ENCODE results near the gene THBD.

Gene THBD

GRCh38 chr20:23083553-23084220 is 34.2 kb upstream of the THBD start:
- DNase-seq: no peak

GRCh38 chr20:23082846-23083552 is 33.5 kb upstream of the THBD start:
- no peak for DNase-seq

DNA sequence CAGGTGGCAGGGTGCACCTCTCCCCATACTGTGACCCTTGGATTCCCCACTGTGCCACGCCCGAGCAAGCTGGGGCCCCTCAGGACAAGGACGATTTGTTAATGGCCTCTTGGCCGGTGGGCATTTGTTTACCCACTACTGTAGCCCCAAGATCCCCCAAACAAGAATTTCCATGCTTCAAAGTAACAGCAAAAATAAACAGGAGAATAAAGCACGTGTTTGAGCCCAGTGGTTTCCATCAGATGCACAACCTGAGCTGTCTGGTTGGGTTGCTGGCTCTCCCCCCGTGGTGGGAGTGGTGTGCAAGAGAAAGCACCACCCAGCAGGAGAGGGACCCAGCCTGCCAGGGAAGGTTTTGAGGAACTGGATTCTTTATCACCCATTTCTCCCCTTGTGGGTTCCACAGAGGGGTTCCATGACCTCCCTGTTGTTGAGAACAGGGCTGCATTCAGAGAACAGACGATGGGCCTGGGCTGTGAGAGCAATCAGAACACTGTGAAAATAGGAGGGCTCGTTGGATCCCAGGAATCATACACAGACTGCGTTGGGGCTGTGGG is 31.9 kb upstream of the THBD start:
- DNase-seq: no peak

DNA sequence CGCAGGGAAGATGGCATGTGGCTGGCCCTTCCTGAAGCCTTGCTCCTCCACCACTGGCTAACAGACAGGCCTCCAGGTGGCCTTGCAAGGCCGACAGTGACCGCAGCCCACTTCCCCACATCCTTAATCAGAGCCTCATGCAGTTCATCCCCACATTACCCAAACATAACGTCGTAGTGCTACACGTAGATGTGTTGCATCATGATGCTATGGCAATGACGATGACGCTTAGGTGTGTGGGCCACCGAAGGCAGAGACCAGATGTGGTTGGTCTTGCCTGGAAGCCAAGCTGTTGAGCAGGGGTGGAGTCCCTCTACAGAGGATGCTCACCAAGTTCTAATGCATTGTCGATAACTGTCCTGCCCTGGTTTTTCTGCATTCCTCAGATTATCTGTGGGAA is 31.0 kb upstream of the THBD start:
- DNase-seq: no peak

DNA sequence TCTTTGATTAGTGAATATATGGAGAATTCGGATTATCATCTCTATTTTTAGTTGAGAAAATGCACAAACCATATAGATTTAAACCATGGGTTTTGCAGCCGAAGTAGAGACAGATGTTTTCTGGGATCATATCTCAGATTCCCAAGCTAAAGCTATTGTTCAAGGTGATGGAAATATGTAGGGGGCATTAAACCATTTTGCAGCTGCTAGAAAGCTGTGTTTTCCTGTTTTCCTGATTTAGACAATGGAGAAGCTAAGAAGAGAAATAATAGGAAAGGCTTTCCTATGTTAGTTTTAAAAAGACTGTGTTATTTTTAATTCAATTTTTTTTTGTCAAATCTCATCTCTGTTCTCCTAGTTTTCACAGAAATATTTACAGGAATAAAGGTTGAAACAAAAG is 30.5 kb upstream of the THBD start:
- DNase-seq: no peak

- DNase-seq: no peak
Observed at GRCh38 chr20:23079016-23079351, 29.5 kb upstream of the THBD start.

DNA sequence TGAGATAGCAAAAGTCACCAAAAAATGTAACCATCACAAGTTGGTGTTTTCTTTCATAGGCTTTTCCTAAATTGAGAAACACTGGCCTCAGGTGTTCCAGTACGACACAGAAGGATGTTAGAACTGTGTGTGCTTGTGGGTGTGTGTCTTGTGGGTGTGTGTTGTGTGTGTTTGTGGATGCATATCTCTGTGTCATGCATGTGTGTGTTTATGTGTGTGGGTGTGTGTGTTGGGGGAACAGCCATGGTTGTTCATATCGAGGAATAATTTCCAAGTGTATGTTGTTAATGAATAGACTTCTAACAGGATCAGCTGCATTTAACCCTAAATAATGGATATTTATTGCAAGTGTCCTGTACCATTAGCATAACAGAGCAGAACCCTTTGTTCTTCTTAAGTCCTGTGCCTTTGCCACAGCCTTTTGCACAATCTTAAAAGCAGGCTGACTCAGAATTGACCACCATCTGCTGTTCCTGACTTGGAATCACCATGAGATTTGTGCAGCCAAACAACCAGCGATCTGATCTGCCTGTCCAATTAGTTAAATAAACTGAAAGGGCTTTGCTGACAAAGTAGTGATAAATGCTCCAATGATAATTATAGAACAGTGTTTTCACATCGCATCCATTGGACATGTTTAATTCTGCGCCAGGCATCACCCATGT is 29.0 kb upstream of the THBD start:
- no peak for DNase-seq

DNA sequence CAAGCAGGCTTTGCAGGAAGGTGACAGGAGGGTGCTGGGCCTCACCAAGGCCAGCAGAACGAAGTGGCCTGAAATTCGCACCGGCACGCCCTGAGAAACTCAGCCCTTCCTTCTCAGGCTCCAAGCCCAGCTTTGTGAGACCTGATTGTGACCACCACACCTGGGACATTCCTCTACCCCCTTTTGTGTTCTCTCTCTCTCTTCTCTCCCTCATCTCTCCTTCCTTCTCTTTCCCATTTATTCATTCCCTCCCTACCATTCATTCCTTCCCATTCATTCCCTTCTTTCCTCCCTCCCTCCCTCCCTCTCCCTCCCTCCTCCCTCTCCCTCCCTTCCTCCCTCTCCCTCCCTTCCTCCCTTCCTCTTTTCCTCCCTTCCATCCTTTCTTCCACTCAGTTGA is 27.8 kb upstream of the THBD start:
- no peak for DNase-seq

GRCh38 chr20:23074052-23074451 is 24.6 kb upstream of the THBD start:
- DNase-seq: no peak

DNA sequence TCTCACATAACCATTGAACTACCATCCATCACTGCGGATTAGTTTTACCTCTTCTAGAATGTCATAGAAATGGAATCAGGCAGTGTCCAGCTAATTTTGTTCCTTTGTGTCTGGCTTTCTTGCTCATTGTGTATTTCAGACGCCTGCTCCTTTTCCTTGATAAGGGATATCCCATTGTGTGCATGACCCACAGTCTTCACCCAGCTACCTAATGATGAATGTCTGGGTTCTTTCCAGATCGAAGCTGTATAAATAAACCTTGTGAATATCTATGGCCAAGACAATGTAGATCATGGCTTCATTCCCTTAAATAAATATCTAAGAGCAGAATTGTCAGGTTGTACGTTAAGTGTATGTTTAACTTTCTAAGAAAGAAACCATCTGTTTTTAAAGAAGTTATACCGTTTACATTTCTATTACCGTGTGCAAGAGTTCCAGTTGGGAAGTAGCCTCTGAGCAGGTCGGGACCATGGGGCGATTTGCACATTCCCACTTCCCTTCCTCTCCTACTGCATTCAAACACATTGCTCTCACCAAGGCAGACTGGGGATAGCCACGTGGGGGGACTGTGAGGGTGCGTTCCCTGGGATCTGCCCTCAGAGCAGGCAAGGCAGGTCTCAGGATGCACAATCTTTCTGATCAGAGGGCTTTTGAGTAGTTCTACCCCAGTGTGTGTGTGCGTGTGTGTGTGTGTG is 23.6 kb upstream of the THBD start:
- no peak for DNase-seq

- DNase-seq: no peak
Observed at GRCh38 chr20:23071996-23072395, 22.5 kb upstream of the THBD start.

- no peak for DNase-seq
Observed at GRCh38 chr20:23071398-23071797, 21.9 kb upstream of the THBD start.

DNA sequence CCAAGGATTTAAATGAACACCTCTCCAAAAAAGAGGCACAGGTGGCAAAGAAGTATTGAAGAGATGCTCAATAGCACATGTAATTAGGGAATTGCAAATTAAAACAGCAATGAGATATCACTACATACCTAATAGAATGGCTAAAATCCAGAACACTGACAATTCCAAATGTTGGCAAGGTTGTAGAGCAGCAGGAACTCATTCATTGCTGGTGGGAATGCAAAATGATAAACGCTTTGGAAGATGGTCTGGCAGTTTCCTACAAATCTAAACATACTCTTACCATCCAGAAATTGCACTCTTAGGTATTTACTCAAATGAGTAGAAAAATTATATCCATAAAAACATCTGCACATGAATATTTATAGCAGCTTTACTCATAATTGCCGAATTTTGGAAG is 19.6 kb upstream of the THBD start:
- no peak for DNase-seq

DNA sequence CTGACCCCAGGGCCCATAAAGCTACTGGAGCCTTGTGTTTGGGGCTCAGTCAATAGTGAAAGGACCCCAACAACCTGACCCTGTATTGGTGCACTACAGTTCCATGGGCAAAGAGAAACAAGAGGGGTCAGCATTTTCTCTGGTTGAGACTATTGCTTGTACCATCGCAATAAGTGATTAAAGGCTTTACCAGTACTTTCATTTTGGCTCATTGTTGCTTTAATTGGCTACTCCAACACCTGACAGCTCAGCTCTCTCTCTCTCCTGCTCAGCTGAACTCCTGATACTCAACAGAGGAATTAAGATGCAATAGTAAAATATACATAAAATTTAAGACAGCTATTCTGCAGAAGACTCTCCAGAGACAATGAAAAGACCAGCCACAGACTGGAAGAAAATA is 18.8 kb upstream of the THBD start:
- no peak for DNase-seq

DNA sequence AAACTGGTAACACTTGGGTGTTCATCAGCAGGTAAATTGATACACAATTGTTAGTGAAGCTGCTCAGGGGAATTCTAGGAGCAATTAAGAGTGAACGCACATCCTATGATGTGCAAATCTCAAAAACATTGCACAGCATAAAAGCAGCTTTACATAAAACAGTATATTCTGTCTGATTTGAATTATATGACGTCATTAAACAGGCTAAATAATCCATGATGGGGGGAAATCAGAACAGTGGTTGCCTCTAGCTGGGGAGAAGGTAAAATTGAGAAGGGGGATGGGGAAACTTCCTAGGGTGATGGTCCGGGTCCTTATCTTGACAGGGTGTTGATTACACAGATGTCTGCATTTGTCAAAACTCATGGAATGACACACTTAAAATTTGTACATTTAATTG is 17.3 kb upstream of the THBD start:
- no peak for DNase-seq

GRCh38 chr20:23065266-23066201 is 16.1 kb upstream of the THBD start:
- DNase-seq: no peak

- no peak for DNase-seq
Observed at GRCh38 chr20:23063581-23063980, 14.1 kb upstream of the THBD start.

GRCh38 chr20:23063168-23063567 is 13.7 kb upstream of the THBD start:
- DNase-seq: no peak

DNA sequence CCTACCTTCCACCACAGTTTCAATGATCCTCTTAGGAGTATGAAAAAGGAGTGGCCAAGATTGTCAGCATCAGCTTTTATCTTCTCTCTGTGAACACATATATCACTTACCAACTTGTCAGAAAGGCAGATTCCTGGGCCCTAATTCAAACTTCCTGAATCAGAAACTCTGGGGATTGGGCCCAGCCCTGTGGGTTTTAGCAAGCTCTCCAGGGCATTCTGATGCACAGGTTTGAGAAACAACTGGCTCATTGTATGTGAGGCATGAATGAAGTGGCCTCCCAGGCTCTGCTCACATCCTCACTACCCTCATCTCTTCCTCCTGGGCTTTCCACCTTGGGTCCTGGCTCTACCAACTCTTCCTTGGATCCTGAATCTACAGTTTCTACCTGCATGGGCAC is 13.2 kb upstream of the THBD start:
- DNase-seq: no peak

DNA sequence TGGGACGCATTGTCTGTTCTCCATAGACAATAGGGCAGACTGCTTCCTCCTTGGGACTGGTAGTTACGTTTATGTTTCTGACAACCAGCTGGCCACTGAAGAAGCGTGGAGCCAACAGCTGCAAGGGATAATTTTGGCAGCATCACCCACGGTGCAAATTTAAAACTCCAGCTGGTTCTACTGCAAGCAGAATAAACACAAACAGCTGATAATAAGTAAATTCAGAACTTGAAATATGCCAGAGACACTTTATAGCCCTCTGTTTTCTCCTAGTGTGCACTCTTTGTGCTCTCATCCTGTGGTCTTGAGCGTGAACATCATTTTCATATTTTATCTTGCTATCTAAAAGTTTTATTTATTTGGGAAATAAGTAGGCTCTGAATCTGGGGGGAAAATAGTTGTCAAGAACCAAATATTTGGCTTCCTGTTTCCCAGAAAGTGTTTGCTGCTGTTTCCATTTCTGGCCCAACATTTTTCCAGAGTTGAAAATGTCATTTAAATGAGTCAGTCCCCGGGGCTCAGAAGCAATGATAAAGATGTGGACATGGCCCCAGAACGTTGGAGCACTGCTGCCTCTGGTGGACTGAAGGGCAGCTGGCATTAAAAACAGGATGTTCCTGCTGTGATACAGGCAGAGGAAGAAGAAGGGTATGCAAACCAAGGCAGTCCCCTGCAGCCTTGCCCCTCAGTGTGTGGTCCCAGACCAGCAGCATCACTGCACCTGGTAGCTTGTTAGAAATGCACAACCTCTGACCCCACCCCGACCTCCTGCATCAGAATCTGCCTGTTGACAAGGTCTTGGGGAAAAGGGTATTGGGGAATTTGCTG is 12.5 kb upstream of the THBD start:
- DNase-seq: no peak

- DNase-seq: no peak
Observed at GRCh38 chr20:23061262-23061661, 11.8 kb upstream of the THBD start.

DNA sequence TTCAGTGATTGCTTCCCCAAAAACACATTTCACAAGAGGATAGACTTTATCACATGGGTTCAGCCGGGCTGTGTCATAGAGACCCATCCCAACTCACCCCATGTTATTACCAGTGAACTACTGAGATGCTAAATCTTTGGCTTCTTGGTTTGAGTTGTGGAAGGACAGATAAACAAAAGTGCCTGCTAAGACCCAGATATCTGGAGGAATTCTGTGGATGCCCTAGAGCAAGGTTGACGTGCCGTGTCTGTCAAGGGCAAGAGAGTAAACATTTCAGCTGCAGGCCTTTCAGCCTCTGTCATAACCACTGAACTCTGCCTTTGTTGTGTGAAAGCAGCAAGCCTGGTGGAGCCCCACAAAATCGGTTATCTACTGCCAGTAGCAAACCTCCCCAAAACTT is 11.2 kb upstream of the THBD start:
- DNase-seq: no peak
